HG02840 (cell line): ENCODE measurements around the gene PSD4.

Experiments used
- ATAC-seq: cut with Tn5 transposase; IDR thresholded peaks from one replicate; pipeline ENCODE4 v1.9.1; 2021; ENCODE audit warnings: mild to moderate bottlenecking, moderate library complexity, moderate number of reproducible peaks; ENCODE audit not compliant: unreplicated experiment, low FRiP score

PSD4 gene

GRCh38 chr2:113167115-113167932, 6.4 kb upstream of the PSD4 start:
- ATAC-seq: no peak

- no peak for ATAC-seq
These were observed 5.8 kb upstream of the PSD4 start for GRCh38 chr2:113167962-113168340.

- ATAC-seq: no peak
These were observed 4.7 kb upstream of the PSD4 start for GRCh38 chr2:113169002-113169530.

- no peak for ATAC-seq
These were observed 4.2 kb upstream of the PSD4 start for GRCh38 chr2:113169586-113169985.

- ATAC-seq: no peak
These were observed 2.3 kb upstream of the PSD4 start for GRCh38 chr2:113171334-113172075.

GRCh38 chr2:113172721-113173541, 840 bp upstream of the PSD4 start:
- ATAC-seq: no peak

- no peak for ATAC-seq
These were observed 592 bp downstream of the PSD4 start for GRCh38 chr2:113174376-113174750.

- peak; percentile 62 for ATAC-seq
These were observed 1.4 kb downstream of the PSD4 start for GRCh38 chr2:113175042-113175628.

GRCh38 chr2:113175736-113176695, 2.2 kb downstream of the PSD4 start:
- ATAC-seq: no peak

GRCh38 chr2:113176696-113177355, 3.1 kb downstream of the PSD4 start:
- ATAC-seq: no peak

- no peak for ATAC-seq
These were observed 4.4 kb downstream of the PSD4 start for GRCh38 chr2:113178069-113178746.

- ATAC-seq: no peak
These were observed 5.1 kb downstream of the PSD4 start for GRCh38 chr2:113178891-113179290.

GRCh38 chr2:113179446-113180045, 5.8 kb downstream of the PSD4 start:
- ATAC-seq: no peak

- ATAC-seq: no peak
These were observed 6.6 kb downstream of the PSD4 start for GRCh38 chr2:113180131-113180946.

- ATAC-seq: no peak
These were observed 7.7 kb downstream of the PSD4 start for GRCh38 chr2:113181258-113182051.
